Measurements from ENCODE around the gene ZC3H11A. TPM values are rescaled to one million over a fixed set of nuclear protein-coding genes. Genes with fewer than 3 reads are reported as not detected.

The ZC3H11A gene
- 45.3 and 53.3 TPM in 2 replicates for total RNA-seq

GRCh38 chr1:203795441-203796235 lies at the start of gene ZC3H11A, which contains the start of gene ZBED6:
TSS of gene ZC3H11A (plus strand) at chr1:203795623. CDS start at chr1:203817071, 21,448 bp downstream.
TSS of gene ZBED6 (plus strand) at chr1:203795623. CDS start at chr1:203797523, 1,900 bp downstream.

GRCh38 chr1:203765029-203765837 lies 30.2 kb upstream of the ZC3H11A start, which contains the start of gene LAX1:
TSS of gene LAX1 (plus strand) at chr1:203765183. CDS start at chr1:203765566, 383 bp downstream.

Other genes starting within 250 kb of the ZC3H11A start
- gene ATP2B4, start 168.8 kb upstream of the ZC3H11A start, total RNA-seq, result 45.8 and 62.2 TPM in 2 replicates
- not detected in 2 replicates for gene LAX1, start 30.4 kb upstream of the ZC3H11A start, total RNA-seq
- 2.7 and 9.7 TPM in 2 replicates for gene ZBED6, start within 50 bp of the ZC3H11A start, total RNA-seq
- 87.5 and 108 TPM in 2 replicates for gene SNRPE, start 66.0 kb downstream of the ZC3H11A start, total RNA-seq